Hematopoietic multipotent progenitor cell treated with erythropoietin and hydrocortisone succinate and interleukin-3 and kit ligand, for 8 days (in vitro differentiated cells): Measurements from ENCODE around the gene TTC9C.
"Not testable (repeated sequence)": the region's sequence is repeated elsewhere in the genome, so short reads cannot be mapped to it uniquely, and the experiment has no call there.

Experiments
- DNase-seq: peaks from one replicate; pipeline ENCODE4 v3.0.0-alpha.2; 2015

Gene TTC9C

DNA sequence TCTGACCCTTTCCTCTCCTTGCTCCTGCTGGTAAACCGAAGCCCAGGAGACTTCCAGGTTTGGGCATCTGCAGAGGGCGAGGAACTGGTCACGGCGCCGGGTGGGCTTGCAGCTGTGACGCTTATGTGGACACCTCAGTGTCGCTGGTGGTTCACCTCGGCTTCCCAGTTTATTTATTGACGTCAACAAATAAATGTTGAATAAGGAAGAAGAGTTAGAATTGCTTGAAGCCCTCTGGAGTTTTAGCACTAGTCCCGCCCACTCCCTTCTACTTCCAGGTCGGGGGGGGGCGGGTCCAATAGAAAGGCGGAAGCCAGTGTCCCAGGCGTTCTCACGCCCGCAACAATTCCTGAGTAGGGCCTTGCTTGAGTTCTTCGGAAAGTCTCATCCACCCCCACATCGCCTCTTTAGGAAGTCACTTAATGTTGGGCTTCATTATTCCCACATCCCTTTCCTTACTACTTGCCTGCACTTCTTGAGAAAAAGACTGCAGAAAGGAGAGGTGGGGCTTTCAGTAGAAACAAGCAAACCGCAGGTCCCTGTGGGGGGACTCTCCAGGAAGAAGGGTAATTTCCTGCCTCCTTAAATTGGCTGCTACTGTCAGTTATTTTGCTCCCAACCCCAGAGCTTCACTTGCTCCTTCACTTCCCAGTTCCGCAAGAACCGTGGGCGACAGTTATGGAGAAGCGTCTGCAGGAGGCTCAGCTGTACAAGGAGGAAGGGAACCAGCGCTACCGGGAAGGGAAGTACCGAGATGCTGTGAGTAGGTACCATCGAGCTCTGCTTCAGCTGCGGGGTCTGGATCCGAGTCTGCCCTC lies at the start of gene TTC9C:
TSS of gene TTC9C (plus strand) at position 316 of the 818 bp plus-strand sequence. CDS start at position 679, 363 bp downstream.
- DNase-seq = peak; percentile 90

DNA sequence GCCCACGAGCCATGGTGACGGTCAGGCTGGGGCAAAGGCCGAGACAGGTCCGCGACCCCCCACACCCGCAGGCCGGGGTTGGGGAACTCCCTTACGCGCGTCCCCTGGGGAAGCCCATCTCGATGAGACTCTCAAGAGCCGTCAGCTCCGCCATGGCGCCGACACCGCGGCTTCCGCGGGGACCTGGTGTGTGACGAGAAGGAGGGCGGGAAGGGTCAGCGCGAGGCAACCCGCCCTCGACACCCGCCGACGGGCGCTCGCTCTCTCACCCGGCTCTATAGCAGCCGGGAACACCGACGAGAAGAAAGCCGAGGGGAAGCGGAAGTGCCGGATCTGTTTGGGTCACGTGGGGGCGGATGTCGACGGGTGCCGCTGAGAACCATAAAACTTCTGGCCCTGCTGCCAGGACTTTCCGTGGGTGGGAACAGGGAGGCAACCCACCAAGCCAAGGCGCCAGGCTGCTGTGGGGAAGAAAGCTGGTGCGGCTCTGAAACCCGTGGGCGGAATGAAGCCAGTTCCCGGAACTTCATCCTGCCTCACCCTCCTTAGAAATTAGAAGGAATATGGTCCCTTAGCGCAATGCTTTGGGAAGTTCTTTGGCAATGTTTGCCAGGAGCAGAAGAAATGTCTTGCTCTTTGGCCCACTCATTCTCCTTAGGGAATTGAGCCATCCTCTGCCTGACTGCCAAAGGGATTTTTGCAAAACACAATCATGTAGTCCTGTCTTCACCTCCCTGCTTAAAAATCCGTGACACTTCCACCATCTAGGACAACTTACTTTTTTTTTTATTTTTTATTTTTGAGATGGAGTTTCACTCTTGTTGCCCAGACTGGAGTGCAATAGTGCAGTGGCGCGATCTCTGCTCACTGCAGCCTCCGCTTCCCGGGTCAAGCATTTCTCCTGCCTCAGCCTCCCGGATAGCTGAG lies 49.3 kb upstream of the TTC9C start, which contains the start of gene UBXN1:
TSS of gene UBXN1 (minus strand) at position 304 of the 927 bp plus-strand sequence. CDS start at position 154, 150 bp downstream.
- peak; percentile 91 for DNase-seq

- peak; percentile 85 for DNase-seq
Measured at GRCh38 chr11:62680825-62681240, 47.5 kb upstream of the TTC9C start.

DNA sequence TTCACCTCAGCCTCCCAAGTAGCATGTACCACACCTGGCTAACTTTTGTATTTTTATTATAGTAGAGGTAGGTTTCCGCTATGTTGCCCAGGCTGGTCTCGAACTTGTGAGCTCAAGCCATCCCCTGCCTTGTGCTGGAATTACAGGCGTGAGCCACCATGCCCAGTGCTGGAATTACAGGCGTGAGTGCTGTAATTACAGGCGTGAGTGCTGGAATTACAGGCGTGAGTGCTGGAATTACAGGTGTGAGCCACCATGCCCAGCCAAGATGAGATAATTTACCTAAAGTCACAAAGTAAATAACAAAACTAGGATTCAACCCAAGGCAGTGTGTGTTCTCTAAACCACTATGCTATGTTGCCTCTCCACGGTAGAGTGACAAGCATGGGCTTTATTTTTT lies 45.8 kb upstream of the TTC9C start:
- DNase-seq = no peak

- no peak for DNase-seq
Measured at GRCh38 chr11:62687508-62688396, 40.5 kb upstream of the TTC9C start.

DNA sequence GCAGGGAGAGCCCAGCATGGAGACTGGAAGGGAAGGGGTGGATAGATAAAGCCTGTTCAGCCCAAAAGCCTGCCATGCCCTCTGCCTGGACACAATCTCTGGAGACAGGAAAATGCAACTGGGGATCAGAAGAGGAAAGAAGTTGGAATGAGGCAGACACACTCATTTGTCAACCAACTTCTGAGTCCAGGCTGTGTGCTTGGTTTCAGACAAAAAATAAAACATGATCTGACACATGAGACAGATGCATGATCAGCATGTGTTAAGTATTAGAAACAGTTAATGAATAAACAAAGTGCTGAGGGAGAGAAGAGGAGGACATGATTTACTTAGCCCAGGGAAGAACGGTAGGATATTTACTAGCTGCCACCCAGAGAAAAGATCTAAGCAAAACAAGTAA lies 39.8 kb upstream of the TTC9C start:
- no peak for DNase-seq

DNA sequence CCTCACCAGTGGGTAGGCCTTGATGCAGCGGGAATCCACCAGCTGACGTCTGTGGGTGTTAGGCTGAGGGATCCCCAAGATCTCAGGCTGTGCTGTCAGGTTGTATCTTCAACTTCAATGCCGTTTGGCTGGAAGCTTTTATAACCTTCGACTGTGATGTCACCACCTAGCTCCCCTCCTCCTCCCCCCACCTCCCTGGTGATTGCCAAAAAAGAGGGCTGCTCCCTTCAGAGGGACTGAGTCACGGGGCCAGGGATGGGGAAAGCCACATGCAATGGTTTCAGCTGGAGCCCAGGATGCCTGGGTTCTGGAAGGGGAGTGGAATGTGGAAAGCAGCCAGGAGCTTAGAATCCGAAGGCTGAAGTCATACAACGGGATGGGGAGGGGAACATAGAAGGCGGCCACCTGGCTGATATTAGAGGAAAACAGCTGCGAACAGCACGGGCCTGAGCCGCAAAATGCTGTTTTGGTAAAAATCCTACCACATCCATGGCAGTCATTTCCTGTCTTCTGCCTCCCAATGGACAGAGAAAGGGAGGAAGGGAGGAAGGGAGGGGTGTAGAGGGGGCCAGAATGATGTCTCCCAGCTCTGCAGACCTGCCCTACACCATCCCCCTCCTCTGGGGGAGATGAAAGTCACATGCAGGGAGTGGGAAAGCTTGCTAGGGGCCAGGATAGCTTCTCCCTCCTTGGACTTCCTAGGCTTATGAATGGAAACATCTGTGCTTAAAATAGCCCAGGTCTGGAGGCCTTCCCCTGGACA lies 38.7 kb upstream of the TTC9C start, which contains the start of gene LRRN4CL:
TSS of gene LRRN4CL (minus strand) at position 110 of the 763 bp plus-strand sequence. CDS start 1,022 bp downstream, outside the sequence.
- no peak for DNase-seq

DNA sequence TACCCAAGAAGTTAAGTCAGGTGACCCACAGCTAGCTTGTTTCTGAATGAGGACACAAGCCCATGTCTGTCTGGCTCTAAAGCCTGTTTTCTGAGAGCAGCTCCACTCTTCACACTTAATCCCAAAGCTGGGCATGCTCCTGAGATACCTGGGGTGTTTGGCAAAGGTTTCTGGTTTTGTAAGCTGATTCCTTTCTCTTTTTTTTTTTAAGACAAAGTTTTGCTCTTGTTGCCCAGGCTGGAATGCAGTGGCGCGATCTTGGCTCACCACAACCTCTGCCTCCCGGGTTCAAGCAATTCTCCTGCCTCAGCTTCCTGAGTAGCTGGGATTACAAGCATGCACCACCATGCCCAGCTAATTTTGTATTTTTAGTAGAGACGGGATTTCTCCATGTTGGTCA lies 34.7 kb upstream of the TTC9C start:
- DNase-seq = not testable (repeated sequence)

DNA sequence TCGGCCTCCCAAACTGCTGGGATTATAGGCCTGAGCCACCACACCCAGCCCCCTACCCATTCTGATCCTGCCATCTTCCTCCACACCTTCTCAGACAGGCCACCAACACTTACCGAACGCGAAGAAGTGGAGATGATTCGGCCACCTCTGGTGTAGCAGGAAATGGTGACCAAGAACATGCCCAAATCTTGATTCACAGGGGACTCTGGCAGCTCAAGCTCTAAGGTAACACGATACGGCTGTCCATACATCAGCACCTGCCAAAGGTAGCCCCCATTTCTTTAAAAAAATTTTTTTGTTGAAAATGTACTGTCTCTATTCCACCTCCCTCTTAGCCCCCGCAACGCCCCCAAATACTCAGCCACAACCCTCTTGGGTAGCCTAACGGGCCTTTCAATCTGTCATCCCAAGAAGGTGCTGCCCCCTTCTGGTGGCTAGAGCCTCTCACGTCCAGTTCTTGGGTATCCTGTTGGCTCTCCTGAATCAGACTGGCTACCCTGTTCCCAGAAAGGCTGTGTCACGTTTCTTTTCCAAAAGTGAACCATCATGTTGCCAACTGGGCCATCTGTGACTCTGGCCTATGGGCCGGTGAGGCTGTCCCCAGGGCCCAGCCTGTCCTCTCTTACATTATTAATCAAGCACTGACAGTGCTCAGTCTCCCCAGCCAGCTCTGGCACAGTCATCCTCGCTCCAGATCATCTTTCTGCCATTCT lies 33.7 kb upstream of the TTC9C start:
- peak; percentile 91 for DNase-seq

GRCh38 chr11:62702246-62702645 lies 26.0 kb upstream of the TTC9C start:
- DNase-seq = no peak

GRCh38 chr11:62703921-62704320 lies 24.4 kb upstream of the TTC9C start:
- DNase-seq = not testable (repeated sequence)

DNA sequence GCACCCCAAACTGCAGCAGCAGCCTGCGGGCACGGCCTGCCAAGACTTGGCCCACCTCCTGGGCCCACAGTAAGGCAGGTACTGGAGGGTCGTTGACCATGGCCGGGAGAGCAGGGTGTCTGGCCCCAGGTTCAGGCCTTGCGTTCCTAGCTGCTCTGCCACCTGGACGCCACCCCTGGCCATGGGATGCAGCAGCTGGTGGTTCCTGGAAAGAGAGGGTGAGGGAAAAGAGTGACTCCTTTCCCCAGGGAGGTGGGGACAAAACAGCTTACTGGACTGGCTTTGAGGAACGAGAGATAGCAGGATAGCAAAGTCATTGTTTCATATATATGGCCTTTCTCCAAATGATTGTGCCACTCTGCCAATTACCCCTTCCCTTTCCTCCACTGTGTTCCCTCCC lies 22.9 kb upstream of the TTC9C start:
- DNase-seq = peak; percentile 64

GRCh38 chr11:62705880-62706849 lies 22.1 kb upstream of the TTC9C start:
- peak; percentile 94 for DNase-seq

DNA sequence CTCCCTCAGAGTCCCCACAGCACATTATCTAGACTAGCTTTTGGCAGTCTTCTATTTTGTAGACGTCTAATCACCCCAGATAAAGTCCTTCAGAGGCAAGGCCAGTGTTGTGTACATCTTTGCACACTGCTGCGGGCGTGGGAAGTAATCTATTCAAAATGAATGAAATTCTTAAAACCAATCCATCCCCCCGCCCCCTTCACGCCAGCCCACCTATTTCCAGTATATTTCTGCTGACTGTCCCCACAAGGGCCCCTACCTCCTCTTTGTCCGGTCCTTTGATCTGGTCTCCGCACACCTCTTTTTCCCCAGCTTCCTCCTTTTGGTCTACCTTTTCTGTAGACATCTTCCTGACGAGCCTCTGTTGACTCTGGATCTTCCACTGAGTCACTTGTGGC lies 21.4 kb upstream of the TTC9C start:
- peak; percentile 62 for DNase-seq

GRCh38 chr11:62707277-62707861 lies 20.9 kb upstream of the TTC9C start, which contains the start of the genes BSCL2 and GNG3:
TSS of gene BSCL2 (minus strand) at chr11:62707424. CDS start at chr11:62707195, 229 bp downstream.
TSS of gene GNG3 (plus strand) at chr11:62707676. CDS start at chr11:62708296, 620 bp downstream.
- DNase-seq = no peak

DNA sequence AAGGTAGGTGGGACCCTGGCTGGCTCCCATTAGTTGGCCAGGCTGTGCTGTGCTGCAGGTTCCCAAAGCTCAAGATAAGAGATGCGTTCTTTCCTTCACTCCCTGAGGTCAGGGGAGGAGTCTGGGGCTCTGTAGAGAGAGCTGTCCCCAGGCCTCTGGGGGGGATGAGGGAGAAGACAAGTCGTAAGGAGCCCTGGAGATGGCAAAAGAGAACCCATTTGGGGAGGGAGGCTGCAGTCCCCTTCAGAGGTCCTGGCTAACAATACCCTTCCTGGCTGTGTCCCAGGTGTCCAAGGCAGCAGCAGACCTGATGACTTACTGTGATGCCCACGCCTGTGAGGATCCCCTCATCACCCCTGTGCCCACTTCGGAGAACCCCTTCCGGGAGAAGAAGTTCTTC lies 19.9 kb upstream of the TTC9C start:
- peak; percentile 82 for DNase-seq

GRCh38 chr11:62708793-62709192 lies 19.5 kb upstream of the TTC9C start:
- peak; percentile 59 for DNase-seq

- peak; percentile 99 for DNase-seq
Measured at GRCh38 chr11:62709247-62710000, 18.9 kb upstream of the TTC9C start.
